Neutrophil (primary cell): ENCODE data around the gene HDGFL2.
A peak's percentile ranks its signal among the peaks of the same experiment; 100 is the strongest.
"Not testable (repeated sequence)": the region's sequence is repeated elsewhere in the genome, so short reads cannot be mapped to it uniquely, and the experiment has no call there.

Source experiments
- H3K27ac ChIP-seq: fragments of 200-600 bp; sonication (generic); 2 replicates; pipeline ENCODE4 v1.5.1; 2016; ENCODE audit warnings: mild to moderate bottlenecking, moderate library complexity
- H3K27me3 ChIP-seq: fragments of 200-600 bp; sonication (generic); 2 replicates; pipeline ENCODE4 v1.6.0; 2016; ENCODE audit warnings: mild to moderate bottlenecking
- H3K36me3 ChIP-seq: fragments of 200-600 bp; sonication (generic); 2 replicates; pipeline ENCODE4 v1.5.1; 2017
- H3K4me1 ChIP-seq, 2 experiments: fragments of 200-600 bp in 1 of 2; sonication (generic) in 1 of 2; 1 replicate in 1 of 2; 2 replicates in 1 of 2; pipeline versions ENCODE4 v1.5.1 to v1.6.1; 2013 to 2016; ENCODE audit warnings: low read depth in 1 of 2, low read length in 1 of 2, mild to moderate bottlenecking in 1 of 2, moderate library complexity in 1 of 2; ENCODE audit not compliant: control insufficient read depth in 1 of 2, insufficient read depth in 1 of 2
- H3K4me3 ChIP-seq, 2 experiments: fragments of 200-600 bp in 1 of 2; sonication (generic) in 1 of 2; 1 replicate in 1 of 2; 2 replicates in 1 of 2; pipeline ENCODE4 v1.5.1; 2013 to 2016; ENCODE audit warnings: low read depth in 1 of 2, low read length in 1 of 2, mild to moderate bottlenecking in 1 of 2, moderate library complexity in 1 of 2
- H3K9me3 ChIP-seq: fragments of 200-600 bp; sonication (generic); 2 replicates; pipeline ENCODE4 v1.5.1; 2016
- TF ChIP-seq, protein P1 (sequence below): fragments of 200-600 bp; sonication (generic); IDR thresholded peaks from 2 replicates; pipeline ENCODE4 v1.5.1; 2016; ENCODE audit warnings: antibody characterized with exemption

Gene HDGFL2

DNA sequence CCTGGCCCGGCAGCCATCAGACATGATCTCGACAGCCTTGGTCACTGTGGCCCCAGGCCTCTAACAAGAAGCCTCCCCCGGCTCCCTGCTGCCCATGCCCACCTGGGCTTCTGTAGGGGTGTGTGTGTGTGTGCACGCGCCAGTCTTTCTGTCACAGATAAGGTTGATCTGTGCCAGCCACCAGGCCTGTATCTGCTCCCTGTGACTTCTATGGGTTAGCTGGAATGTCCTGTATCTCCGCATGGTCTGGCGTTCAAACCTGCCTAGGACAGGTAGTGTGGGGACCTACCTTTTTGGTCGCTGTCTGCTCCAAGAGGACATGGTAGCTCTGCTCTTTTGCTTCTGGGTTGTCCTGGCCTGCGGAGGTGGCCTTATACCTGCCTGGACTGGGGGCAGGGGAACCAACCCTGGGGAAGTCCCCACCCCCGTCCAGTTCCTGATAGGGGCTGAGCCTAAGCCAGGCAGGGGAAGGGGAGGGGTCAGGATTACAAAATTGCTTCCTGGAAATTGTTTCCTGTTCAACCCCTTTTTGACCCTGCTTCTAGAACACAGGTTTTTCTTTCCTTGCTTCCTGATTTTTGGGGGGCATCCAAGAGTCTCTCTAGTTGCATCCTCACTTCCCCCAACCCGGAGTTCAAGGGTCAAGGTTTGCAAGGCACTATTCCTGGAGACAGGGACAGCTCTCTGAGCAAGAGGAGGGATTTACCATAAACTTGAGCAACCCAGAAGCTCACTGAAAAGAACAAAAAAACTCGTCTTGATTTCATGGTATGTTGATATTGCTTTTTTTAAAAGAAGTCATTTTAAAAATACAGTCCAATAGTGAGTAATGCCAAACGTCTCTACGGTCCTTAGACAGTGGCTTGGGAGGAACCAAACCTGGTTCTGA, 67.8 kb downstream of the HDGFL2 start, which contains the start of gene LRG1:
Gene LRG1, minus strand, starts transcription at position 344 of the 889 bp plus-strand sequence. Its CDS starts 23 bp downstream, at position 321.
- peak within 1 kb of the TSS; percentile 97 to 100 for H3K4me3 ChIP-seq
- H3K27me3 ChIP-seq = no peaks in the 10 kb centered on the region
- TF ChIP-seq, protein P1, sequence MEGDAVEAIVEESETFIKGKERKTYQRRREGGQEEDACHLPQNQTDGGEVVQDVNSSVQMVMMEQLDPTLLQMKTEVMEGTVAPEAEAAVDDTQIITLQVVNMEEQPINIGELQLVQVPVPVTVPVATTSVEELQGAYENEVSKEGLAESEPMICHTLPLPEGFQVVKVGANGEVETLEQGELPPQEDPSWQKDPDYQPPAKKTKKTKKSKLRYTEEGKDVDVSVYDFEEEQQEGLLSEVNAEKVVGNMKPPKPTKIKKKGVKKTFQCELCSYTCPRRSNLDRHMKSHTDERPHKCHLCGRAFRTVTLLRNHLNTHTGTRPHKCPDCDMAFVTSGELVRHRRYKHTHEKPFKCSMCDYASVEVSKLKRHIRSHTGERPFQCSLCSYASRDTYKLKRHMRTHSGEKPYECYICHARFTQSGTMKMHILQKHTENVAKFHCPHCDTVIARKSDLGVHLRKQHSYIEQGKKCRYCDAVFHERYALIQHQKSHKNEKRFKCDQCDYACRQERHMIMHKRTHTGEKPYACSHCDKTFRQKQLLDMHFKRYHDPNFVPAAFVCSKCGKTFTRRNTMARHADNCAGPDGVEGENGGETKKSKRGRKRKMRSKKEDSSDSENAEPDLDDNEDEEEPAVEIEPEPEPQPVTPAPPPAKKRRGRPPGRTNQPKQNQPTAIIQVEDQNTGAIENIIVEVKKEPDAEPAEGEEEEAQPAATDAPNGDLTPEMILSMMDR = no peak
- peaks cover 86 to 100% of the 10 kb centered on the region in 2 experiments for H3K4me1 ChIP-seq
- H3K9me3 ChIP-seq = no peaks in the 10 kb centered on the region
- H3K27ac ChIP-seq = peak within 1 kb of the TSS; percentile 95
- H3K36me3 ChIP-seq = peaks cover 24% of the 10 kb centered on the region

DNA sequence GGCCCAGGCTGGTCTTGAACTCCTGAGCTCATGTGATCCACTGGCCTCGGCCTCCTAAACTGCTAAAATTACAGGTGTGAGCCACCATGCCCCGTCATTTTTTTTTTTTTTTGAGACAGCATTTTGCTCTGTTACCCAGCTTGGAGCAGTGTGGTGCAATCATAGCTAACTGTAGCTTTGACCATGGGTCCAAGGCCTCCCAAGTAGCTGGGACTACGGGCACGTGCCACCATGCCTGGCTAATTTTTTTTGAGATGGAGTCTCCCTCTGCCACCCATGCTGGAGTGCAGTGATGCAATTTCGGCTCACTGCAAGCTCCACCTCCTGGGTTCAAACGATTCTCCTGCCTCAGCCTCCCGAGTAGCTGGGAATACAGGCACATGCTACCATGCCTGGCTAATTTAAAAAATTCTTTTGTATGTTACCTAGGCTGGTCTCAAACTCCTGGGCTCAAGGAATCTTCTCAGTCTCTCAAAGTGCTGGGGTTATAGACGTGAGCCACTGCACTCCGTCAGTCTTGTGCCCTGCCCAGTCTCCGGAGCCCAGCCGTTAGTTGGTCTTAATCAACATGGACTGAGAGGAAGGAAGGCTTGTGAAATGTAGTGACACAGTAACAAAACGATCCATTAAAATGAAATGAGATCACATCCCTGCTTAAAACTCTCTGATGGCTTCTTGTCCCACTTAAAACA, 69.2 kb downstream of the HDGFL2 start:
- Histone ChIP-seq H3K27ac (peak overlapping the region; percentile 95), H3K9me3 (no peaks in the 10 kb centered on the region), H3K4me1 (peaks cover 80 to 92% of the 10 kb centered on the region in 2 experiments), H3K4me3 (peak overlapping the region; percentile 97 to 100), H3K36me3 (peaks cover 23% of the 10 kb centered on the region), H3K27me3 (no peaks in the 10 kb centered on the region)
- TF ChIP-seq, protein P1 = no peak

DNA sequence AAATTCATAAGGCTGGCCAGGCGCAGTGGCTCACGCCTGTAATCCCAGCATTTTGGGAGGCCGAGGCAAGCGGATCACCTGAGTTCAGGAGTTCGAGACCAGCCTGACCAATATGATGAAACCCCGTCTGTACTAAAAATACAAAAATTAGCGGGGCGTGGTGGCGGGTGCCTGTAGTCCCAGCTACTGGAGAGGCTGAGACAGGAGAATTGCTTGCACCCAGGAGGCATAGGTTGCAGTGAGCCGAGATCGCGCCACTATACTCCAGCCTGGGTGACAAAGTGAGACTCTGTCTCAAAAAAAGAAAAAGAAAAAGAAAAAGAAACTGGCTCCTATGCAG, 69.7 kb downstream of the HDGFL2 start:
- H3K27me3 ChIP-seq, H3K9me3 ChIP-seq: not testable (repeated sequence)
- Histone ChIP-seq H3K4me3 (peak overlapping the region; percentile 97 to 100), H3K36me3 (peaks cover 18% of the 10 kb centered on the region), H3K27ac (peak overlapping the region; percentile 95), H3K4me1 (peaks cover 75 to 87% of the 10 kb centered on the region in 2 experiments)

DNA sequence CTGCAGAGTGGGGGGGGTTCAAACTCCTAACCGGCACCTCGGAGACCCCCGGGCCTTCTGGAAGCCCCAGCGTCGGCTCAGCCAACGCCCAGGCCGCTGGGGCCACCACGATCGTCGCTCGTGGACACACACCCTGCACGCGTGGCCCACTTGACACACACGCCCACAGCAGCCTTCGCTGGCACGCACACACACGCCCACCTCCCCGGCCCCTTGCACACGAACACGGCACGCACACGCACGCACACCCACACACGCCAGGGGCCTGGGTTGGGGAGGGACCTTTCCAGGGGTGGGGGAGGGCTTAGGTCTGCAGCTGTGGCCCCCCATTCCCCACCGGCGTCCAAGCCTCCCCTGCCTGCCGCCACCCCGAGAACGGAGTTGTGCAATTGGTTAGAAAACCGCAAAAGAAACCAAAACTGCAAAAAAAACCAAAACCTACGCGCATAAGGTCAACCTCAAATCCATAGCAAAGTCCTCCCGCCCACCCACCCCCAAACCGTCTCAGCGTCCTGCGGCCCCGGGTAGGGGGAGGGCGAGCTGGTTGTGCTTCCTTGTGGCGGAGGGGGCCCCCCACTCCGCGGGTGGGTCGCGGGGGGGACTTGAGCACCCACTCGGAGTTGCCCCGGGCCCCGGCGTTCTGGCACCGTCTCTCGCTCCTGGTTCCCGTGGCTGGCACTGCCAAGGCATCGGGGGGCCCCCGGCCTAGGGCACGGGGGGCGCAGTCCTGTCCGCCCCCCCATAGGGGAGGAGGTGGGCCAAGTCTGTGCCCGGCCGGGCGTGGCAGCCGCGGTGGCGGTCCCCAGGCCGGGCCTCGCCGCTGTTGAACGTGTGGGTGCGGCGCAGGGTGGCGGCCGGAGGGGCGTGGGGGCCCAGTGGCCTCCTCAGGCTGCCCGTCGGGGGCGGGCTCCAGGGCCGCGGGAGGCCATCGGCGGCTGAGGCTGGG, 71.1 kb downstream of the HDGFL2 start:
- Histone ChIP-seq H3K27me3 (no peaks in the 10 kb centered on the region), H3K4me1 (peaks cover 74 to 86% of the 10 kb centered on the region in 2 experiments), H3K27ac (peak overlapping the region; percentile 95), H3K9me3 (no peaks in the 10 kb centered on the region), H3K36me3 (peaks cover 5% of the 10 kb centered on the region), H3K4me3 (peak overlapping the region; percentile 97 to 100)
- TF ChIP-seq, protein P1 = no peak

DNA sequence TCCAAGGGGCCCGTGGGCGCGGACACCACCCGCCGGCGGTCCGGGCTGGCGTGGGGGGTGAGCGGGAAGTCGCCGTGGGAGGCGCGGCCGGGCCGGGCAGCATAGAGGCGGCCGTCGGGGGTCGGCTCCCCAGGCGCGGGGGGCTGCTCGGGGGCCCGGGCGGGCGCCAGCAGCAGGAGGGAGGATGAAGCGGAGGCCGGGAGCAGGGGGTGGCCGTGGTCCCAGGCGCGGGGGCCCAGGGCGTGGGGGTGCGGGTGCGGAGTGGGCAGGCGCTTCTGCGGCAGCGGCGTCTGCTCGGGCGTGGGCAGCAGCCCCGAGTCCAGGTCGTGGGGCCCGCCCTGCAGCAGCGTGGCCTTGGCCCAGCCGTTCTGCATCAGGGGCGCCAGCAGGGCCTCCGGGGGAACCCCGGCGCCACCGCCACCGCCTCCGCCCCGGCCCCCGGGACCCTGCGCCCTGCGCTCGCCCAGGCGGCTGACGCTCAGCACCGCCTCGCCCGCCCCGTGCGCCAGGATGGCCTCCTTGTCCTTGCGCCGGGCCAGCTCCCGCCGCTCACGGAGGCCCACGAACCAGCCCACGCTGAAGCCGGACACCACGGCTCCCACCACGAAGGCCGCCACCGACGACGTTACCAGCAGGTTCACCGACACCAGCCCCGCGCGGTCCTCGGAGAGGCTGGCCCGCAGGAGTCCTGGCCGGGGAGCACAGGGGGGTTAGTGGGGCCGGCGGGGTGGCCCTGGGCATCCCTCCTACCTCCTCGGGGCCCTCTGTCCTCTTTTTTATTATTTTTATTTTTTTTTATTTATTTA, 71.9 kb downstream of the HDGFL2 start:
- no peaks in the 10 kb centered on the region for H3K9me3 ChIP-seq
- no peaks in the 10 kb centered on the region for H3K27me3 ChIP-seq
- TF ChIP-seq, protein P1 = no peak
- peak overlapping the region; percentile 97 to 100 for H3K4me3 ChIP-seq
- H3K27ac ChIP-seq = peak overlapping the region; percentile 95
- no peaks in the 10 kb centered on the region for H3K36me3 ChIP-seq
- peaks cover 74 to 85% of the 10 kb centered on the region in 2 experiments for H3K4me1 ChIP-seq
